ENCODE data around the gene MYBBP1A. TPM values are rescaled to one million over a fixed set of nuclear protein-coding genes. Genes with fewer than 3 reads are reported as not detected.

MYBBP1A gene
- total RNA-seq, 1 donor from 2014 or later, result 108 TPM

DNA sequence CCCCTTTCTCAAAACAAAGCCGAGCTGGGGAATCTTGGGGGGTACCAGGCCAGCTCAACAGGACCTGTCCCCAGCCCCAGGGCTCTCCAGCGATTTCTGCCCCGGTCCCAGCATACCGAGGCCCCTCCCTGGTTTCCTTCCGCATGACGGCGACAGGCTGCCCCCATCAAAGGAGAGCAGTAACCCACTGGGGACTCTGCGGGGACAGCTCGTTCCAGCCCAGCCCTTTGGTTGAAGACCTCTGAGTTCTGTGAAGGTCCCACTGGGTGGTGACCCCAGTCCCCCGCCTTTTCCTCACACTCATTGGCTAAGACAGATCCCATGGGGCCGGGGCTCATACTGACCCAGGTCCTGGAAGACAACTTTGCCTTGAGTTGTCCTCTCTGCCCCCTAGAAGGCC is 33.2 kb upstream of the MYBBP1A start:
- intact Hi-C loops (cut with micrococcal nuclease), result no loop called here
- Mint-ChIP-seq H3K4me3 (no peak overlapping the region), H3K36me3 (ENCODE audit: low read depth) (no peaks in the 10 kb centered on the region), H3K27me3 (peaks cover 28% of the 10 kb centered on the region), H3K27ac (no peak overlapping the region), H3K4me1 (peaks cover 5% of the 10 kb centered on the region), H3K9me3 (no peaks in the 10 kb centered on the region)
- TF ChIP-seq, protein P1, sequence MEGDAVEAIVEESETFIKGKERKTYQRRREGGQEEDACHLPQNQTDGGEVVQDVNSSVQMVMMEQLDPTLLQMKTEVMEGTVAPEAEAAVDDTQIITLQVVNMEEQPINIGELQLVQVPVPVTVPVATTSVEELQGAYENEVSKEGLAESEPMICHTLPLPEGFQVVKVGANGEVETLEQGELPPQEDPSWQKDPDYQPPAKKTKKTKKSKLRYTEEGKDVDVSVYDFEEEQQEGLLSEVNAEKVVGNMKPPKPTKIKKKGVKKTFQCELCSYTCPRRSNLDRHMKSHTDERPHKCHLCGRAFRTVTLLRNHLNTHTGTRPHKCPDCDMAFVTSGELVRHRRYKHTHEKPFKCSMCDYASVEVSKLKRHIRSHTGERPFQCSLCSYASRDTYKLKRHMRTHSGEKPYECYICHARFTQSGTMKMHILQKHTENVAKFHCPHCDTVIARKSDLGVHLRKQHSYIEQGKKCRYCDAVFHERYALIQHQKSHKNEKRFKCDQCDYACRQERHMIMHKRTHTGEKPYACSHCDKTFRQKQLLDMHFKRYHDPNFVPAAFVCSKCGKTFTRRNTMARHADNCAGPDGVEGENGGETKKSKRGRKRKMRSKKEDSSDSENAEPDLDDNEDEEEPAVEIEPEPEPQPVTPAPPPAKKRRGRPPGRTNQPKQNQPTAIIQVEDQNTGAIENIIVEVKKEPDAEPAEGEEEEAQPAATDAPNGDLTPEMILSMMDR (IDR thresholded peaks at IDR 0.05), result no peak
- ATAC-seq (ENCODE audit: low read depth), result no peak
- ChIA-PET CTCF (interaction anchor here (1.0 kb wide), 1 partner anchor 294 kb away, joined by 3 read pairs; no protein-coding TSS in a partner anchor), POLR2A (no interaction called here)
- DNase-seq, result no peak

DNA sequence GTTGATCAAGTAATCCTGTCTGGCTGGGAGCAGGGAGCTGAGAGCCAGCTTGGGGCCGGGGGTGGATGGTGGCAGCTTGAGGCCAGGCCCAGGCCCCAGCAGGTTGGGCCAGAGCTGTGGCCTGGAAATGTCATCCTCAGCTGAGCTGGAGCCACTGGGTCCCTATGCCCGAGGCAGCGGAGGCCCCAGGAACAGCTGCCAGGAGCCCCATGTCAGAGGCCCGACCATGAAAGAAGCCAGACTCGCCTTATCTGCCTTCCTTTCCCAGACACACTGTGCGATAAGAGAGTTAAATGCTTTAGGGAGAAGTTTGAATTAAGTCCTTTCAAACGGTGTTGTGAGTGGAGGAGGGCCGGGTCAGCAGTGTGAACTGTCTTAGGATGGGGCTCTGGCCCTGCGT is 32.6 kb upstream of the MYBBP1A start:
- ATAC-seq (ENCODE audit: low read depth), result no peak
- TF ChIP-seq, protein P1 (IDR thresholded peaks at IDR 0.05), result no peak
- H3K9me3 Mint-ChIP-seq, result no peaks in the 10 kb centered on the region
- no peak overlapping the region for H3K4me3 Mint-ChIP-seq
- no peaks in the 10 kb centered on the region for H3K36me3 Mint-ChIP-seq (ENCODE audit: low read depth)
- peaks cover 9% of the 10 kb centered on the region for H3K4me1 Mint-ChIP-seq
- peaks cover 33% of the 10 kb centered on the region for H3K27me3 Mint-ChIP-seq
- ChIA-PET POLR2A (no interaction called here), CTCF (interaction anchor here (1.0 kb wide), 1 partner anchor 295 kb away, joined by 3 read pairs; no protein-coding TSS in a partner anchor)
- intact Hi-C loops (cut with micrococcal nuclease), result no loop called here
- no peak overlapping the region for H3K27ac Mint-ChIP-seq
- DNase-seq, result no peak

DNA sequence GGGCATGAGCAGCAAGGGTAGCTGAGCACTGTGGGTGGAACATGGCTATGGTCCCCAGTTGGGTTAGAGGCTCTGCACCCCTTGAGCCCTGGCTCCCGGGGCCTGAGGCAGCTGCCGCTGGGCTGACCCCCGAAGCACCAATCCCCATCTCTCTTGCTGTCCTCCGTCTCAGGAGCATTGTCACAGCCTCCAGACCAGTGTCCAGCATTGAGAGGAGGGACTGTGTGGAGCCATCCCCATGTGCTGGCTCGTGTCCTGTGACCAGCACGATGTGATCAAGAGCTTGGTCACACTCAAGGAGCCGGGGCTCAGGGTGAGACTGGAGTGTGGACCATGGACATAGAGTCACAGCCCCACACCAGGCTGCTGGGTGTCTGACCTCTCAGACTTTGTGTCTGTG is 32.0 kb upstream of the MYBBP1A start:
- ATAC-seq (ENCODE audit: low read depth) (no peak), DNase-seq (no peak)
- Mint-ChIP-seq H3K27me3 (peaks cover 34% of the 10 kb centered on the region), H3K4me3 (no peak overlapping the region), H3K9me3 (no peaks in the 10 kb centered on the region), H3K36me3 (ENCODE audit: low read depth) (no peaks in the 10 kb centered on the region), H3K27ac (no peak overlapping the region), H3K4me1 (peaks cover 9% of the 10 kb centered on the region)
- POLR2A ChIA-PET, result no interaction called here
- CTCF ChIA-PET, result interaction anchor here (0.6 to 1.0 kb wide), 2 partner anchors 20 to 295 kb away, joined by 3 to 4 read pairs; no protein-coding TSS in a partner anchor
- intact Hi-C loops (cut with micrococcal nuclease), result no loop called here
- TF ChIP-seq, protein P1 (IDR thresholded peaks at IDR 0.05), result no peak

DNA sequence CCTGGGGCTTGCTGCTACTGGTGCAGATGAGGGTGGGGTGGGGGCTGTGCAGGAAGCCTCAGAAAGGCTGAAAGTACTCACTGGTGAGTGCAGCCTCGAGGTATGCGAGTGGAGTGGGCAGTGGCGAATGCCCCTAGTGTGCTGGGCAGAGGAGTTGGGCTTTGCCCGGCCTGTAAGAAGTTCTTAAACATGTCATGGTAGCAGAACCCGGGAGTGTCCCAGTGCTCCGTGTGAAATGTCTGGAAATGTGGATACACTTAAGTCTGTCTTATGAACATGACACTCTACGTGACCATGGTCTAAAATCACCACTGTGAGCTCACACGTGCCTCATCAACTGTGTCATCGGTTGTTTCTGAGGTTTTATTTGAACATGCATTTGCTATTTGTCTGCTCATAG is 30.9 kb upstream of the MYBBP1A start:
- no peak for DNase-seq
- Mint-ChIP-seq H3K9me3 (no peaks in the 10 kb centered on the region), H3K27me3 (peaks cover 44% of the 10 kb centered on the region), H3K27ac (no peak overlapping the region), H3K4me3 (no peak overlapping the region), H3K4me1 (peaks cover 9% of the 10 kb centered on the region), H3K36me3 (ENCODE audit: low read depth) (no peaks in the 10 kb centered on the region)
- TF ChIP-seq, protein P1 (IDR thresholded peaks at IDR 0.05), result no peak
- intact Hi-C loops (cut with micrococcal nuclease), result no loop called here
- ChIA-PET POLR2A (no interaction called here), CTCF (no interaction called here)
- no peak for ATAC-seq (ENCODE audit: low read depth)

DNA sequence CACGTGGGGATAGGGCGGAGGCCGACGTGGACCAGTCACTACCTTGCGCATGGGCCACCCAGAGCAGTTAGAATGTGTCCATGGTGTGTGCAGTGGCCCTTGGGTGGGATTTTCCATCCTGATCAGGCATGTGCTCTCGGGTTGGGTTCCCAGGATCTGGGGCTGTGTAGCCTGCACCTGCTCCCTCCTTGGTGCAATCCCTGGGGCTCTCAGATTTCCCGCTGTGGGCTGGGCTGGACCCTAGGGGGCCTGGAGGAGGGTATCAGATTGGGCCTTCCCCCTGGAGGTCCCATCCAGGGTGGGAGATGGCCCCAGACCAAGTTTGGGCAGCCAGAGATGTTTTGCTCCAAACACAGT is 30.4 kb upstream of the MYBBP1A start:
- POLR2A ChIA-PET, result no interaction called here
- Mint-ChIP-seq H3K27ac (no peak overlapping the region), H3K9me3 (no peaks in the 10 kb centered on the region), H3K36me3 (ENCODE audit: low read depth) (no peaks in the 10 kb centered on the region), H3K4me1 (peaks cover 9% of the 10 kb centered on the region), H3K27me3 (peaks cover 47% of the 10 kb centered on the region), H3K4me3 (no peak overlapping the region)
- ATAC-seq (ENCODE audit: low read depth) (no peak), DNase-seq (no peak)
- TF ChIP-seq, protein P1 (IDR thresholded peaks at IDR 0.05), result no peak
- CTCF ChIA-PET, result no interaction called here
- intact Hi-C loops (cut with micrococcal nuclease), result no loop called here
